CD4-positive, alpha-beta T cell (primary cell): Measurements from ENCODE around the gene PLAAT3. TPM values are rescaled to one million over a fixed set of nuclear protein-coding genes. Genes with fewer than 3 reads are reported as not detected.

ENCODE experiments used
- ATAC-seq: fragments of 200-7000 bp; cut with Tn5 transposase; one replicate; pipeline ENCODE4 v1.10.0; 2022; ENCODE audit warnings: mild to moderate bottlenecking; ENCODE audit not compliant: poor library complexity
- CTCF ChIA-PET: fragments of 350-600 bp; sonication (Branson Sonifier 250); formaldehyde crosslinking; loops from one replicate; lab custom pipeline; 2021; ENCODE audit warnings: antibody characterized with exemption, inconsistent platforms; lab: Charles Lee
- POLR2A ChIA-PET: fragments of 350-600 bp; sonication (Branson Sonifier 250); formaldehyde crosslinking; loops from one replicate; lab custom pipeline; 2021; ENCODE audit warnings: antibody characterized with exemption, inconsistent platforms; lab: Charles Lee
- DNase-seq, 14 experiments: peaks; one replicate each; pipeline ENCODE4 v3.0.0-alpha.2; 2013 to 2020; ENCODE audit warnings: mixed read lengths in 2 of 14
- H3K27ac ChIP-seq, 2 donors: one replicate each; pipeline versions ENCODE4 v1.5.1 to v1.7.0; 2013; ENCODE audit warnings: low read length in 2 of 2, low read depth in 1 of 2, mild to moderate bottlenecking in 1 of 2
- H3K27me3 ChIP-seq, 2 experiments: 1 replicate in 1 of 2; 2 replicates in 1 of 2; pipeline versions ENCODE4 v1.6.1 to v1.7.0; 2013; ENCODE audit warnings: low read length in 2 of 2, control low read depth in 1 of 2, mild to moderate bottlenecking in 1 of 2, moderate library complexity in 1 of 2; ENCODE audit not compliant: insufficient read depth in 2 of 2, control insufficient read depth in 1 of 2
- H3K36me3 ChIP-seq: one replicate; pipeline ENCODE4 v1.6.1; 2013; ENCODE audit warnings: low read length, control low read depth; ENCODE audit not compliant: insufficient read depth
- H3K4me1 ChIP-seq: one replicate; pipeline ENCODE4 v1.6.1; 2013; ENCODE audit warnings: low read length, control low read depth; ENCODE audit not compliant: insufficient read depth
- H3K4me3 ChIP-seq: one replicate; pipeline ENCODE4 v1.5.1; 2013; ENCODE audit warnings: mild to moderate bottlenecking, low read length, moderate library complexity
- H3K9me3 ChIP-seq, 2 experiments: 1 replicate in 1 of 2; 2 replicates in 1 of 2; pipeline versions ENCODE4 v1.6.1 to v1.7.0; 2013; ENCODE audit warnings: low read length in 2 of 2, mild to moderate bottlenecking in 2 of 2, control low read depth in 1 of 2, moderate library complexity in 1 of 2; ENCODE audit not compliant: control insufficient read depth in 1 of 2, insufficient read depth in 1 of 2
- H3K27ac Mint-ChIP-seq: one replicate; pipeline ENCODE4 v1.8.0; 2020; ENCODE audit warnings: mixed read lengths
- H3K27me3 Mint-ChIP-seq: one replicate; pipeline ENCODE4 v1.8.0; 2021; ENCODE audit warnings: mixed read lengths
- H3K36me3 Mint-ChIP-seq: one replicate; pipeline ENCODE4 v1.8.0; 2021; ENCODE audit warnings: low read depth, mixed read lengths
- H3K4me1 Mint-ChIP-seq: one replicate; pipeline ENCODE4 v1.8.0; 2021; ENCODE audit warnings: low read depth, mixed read lengths
- H3K4me3 Mint-ChIP-seq: one replicate; pipeline ENCODE4 v1.8.0; 2020; ENCODE audit warnings: mild to moderate bottlenecking, mixed read lengths
- H3K9me3 Mint-ChIP-seq: one replicate; pipeline ENCODE4 v1.8.0; 2020; ENCODE audit warnings: mixed read lengths
- intact Hi-C, 2 experiments: fragments of 100-400 bp; cut with DNase I in 1 of 2; cut with micrococcal nuclease in 1 of 2; formaldehyde crosslinking; loops; one replicate each; pipeline versions ENCODE4 v1.15.1 to v1.9.0; 2023 to 2025; cut with DNase I, micrococcal nuclease
- total RNA-seq, 174 experiments: library from RNA in 2 of 174; stranded (reverse) in 2 of 174; gene quantifications; one replicate each; pipeline ENCODE4 v1.2.3 and lab custom pipeline; 2021 to 2026
- TF ChIP-seq, protein P1 (sequence below): fragments of 200-600 bp; IDR thresholded peaks from one replicate; pipeline ENCODE4 v1.8.0; 2022; ENCODE audit warnings: antibody characterized with exemption, mild to moderate bottlenecking

The PLAAT3 gene
- total RNA-seq, 2 experiments from 2014 or later: 2.4 to 3.6 TPM

DNA sequence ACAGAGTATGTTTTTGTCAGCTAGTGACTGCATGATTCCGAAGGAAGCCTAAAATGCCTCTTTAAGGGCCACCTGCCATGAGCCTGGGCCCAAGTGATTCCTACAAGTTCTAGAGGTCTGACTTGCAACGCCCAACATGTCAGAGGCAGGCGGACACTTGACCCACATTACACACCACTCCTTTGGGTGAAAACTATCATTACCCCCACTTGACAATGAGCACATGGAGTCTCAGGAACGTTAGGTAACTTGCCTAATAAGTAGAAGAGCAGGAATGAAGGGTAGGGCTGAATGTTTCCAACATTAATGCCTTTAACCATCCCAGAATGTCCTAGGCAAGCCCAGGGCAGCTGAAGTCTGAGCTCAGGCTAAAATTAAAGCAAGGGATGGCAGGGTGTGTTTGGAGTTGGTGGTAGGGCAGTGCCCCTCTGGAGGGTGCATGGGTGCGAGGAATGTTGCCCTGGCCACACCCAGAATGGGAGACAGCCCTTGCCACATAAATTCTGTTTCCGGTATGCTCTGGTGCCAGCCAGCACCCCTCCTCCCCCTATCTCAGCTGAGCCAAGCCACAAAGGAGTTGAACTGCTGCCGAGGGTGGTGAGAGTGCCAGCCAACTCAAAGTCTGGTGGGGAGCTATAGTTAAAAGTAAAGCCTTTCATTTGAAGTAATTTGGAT is 53.6 kb downstream of the PLAAT3 start:
- TF ChIP-seq, protein P1, sequence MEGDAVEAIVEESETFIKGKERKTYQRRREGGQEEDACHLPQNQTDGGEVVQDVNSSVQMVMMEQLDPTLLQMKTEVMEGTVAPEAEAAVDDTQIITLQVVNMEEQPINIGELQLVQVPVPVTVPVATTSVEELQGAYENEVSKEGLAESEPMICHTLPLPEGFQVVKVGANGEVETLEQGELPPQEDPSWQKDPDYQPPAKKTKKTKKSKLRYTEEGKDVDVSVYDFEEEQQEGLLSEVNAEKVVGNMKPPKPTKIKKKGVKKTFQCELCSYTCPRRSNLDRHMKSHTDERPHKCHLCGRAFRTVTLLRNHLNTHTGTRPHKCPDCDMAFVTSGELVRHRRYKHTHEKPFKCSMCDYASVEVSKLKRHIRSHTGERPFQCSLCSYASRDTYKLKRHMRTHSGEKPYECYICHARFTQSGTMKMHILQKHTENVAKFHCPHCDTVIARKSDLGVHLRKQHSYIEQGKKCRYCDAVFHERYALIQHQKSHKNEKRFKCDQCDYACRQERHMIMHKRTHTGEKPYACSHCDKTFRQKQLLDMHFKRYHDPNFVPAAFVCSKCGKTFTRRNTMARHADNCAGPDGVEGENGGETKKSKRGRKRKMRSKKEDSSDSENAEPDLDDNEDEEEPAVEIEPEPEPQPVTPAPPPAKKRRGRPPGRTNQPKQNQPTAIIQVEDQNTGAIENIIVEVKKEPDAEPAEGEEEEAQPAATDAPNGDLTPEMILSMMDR: no peak
- Mint-ChIP-seq H3K4me3 (peak overlapping the region; percentile 59), H3K27ac (peak overlapping the region; percentile 71), H3K36me3 (no peaks in the 10 kb centered on the region), H3K4me1 (peaks cover 70% of the 10 kb centered on the region), H3K9me3 (no peaks in the 10 kb centered on the region), H3K27me3 (no peaks in the 10 kb centered on the region)
- Histone ChIP-seq H3K27me3 (no peaks in the 10 kb centered on the region), H3K4me3 (no peak overlapping the region), H3K36me3 (no peaks in the 10 kb centered on the region), H3K9me3 (no peaks in the 10 kb centered on the region), H3K27ac (no peak overlapping the region), H3K4me1 (peaks cover 47% of the 10 kb centered on the region)
- ChIA-PET POLR2A (interaction anchor here (1.0 to 2.8 kb wide), 4 partner anchors 9 to 29 kb away, joined by 4 to 16 read pairs (median 10); partner anchors contain the start of gene PLAAT4), CTCF (interaction anchor here (0.5 to 1.0 kb wide), 2 partner anchors 9 to 67 kb away, joined by 3 read pairs; no protein-coding TSS in a partner anchor)
- peak; percentile 89 for ATAC-seq
- DNase-seq: peak in 11 of 14 experiments; percentile 17 to 70 (median 51)
- intact Hi-C loops: no loop called here

DNA sequence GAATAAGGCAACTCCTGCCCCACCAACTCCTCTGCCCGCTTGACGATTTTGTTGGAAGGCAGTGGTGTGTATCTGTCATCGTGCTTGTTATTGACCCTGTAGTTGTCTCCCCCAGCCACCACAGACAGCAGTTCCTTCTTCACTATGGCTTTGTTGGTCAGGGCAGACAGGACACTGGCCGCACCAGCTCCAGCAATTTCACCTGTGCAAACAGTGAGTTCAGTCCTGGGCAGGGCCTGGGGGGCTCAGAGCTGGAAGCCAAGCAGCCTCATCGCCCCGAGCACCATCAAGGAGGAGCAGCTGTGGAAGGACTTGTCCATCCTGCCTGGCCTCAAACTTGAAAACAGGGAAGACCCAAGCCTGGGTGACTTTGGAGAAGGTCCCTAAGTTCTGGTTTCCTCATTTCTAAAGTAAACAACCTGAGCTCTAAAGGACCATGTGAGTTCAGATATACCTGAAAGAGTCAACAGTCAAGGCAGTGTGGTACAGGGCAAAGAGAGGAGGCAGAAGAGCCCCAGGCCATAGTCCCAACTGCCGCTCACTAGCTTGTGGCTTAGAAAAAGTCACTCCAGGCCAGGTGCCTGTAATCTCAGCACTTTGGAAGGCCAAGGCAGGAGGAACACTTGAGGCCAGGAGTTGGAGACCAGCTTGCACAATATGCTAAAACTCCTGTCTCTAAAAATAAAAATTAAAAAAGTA is 55.6 kb downstream of the PLAAT3 start:
- no peak overlapping the region for H3K4me3 ChIP-seq
- no peak for DNase-seq
- Mint-ChIP-seq H3K27ac (no peak overlapping the region), H3K36me3 (no peaks in the 10 kb centered on the region), H3K4me1 (peaks cover 70% of the 10 kb centered on the region), H3K4me3 (no peak overlapping the region), H3K27me3 (no peaks in the 10 kb centered on the region), H3K9me3 (no peaks in the 10 kb centered on the region)
- CTCF ChIA-PET: no interaction called here
- POLR2A ChIA-PET: interaction anchor here (1.1 to 1.5 kb wide), 2 partner anchors 15 to 21 kb away, joined by 3 to 8 read pairs; partner anchors contain the start of gene PLAAT4
- ATAC-seq: no peak
- no peaks in the 10 kb centered on the region for H3K9me3 ChIP-seq
- intact Hi-C loops: no loop called here
- TF ChIP-seq, protein P1: no peak
- no peaks in the 10 kb centered on the region for H3K36me3 ChIP-seq
- H3K27me3 ChIP-seq: no peaks in the 10 kb centered on the region
- H3K27ac ChIP-seq: no peak overlapping the region
- peaks cover 42% of the 10 kb centered on the region for H3K4me1 ChIP-seq

DNA sequence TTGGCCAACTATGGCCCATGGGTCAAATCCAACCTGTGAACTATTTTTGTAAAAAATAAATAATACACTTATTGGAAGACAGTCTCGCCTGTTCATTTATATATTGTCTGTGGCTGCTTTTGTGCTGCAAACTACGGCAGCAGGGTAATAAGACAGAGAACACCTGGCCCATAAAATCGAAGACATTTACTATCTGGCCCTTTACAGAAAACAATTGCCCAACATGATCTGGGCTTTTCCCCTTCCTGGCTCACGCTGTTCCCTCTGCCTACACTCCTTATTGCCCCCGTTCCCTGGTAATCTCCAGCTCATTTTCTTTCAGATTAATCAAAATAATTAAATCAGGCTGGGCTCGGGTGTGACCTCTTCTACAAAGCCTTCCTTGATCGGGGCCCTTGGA is 56.7 kb downstream of the PLAAT3 start:
- no peak for ATAC-seq
- TF ChIP-seq, protein P1: no peak
- Histone ChIP-seq H3K27ac (no peak overlapping the region), H3K4me1 (peaks cover 52% of the 10 kb centered on the region), H3K36me3 (no peaks in the 10 kb centered on the region), H3K4me3 (no peak overlapping the region), H3K9me3 (no peaks in the 10 kb centered on the region), H3K27me3 (no peaks in the 10 kb centered on the region)
- peaks cover 76% of the 10 kb centered on the region for H3K4me1 Mint-ChIP-seq
- H3K36me3 Mint-ChIP-seq: no peaks in the 10 kb centered on the region
- CTCF ChIA-PET: no interaction called here
- H3K27ac Mint-ChIP-seq: peak overlapping the region; percentile 16
- no peaks in the 10 kb centered on the region for H3K9me3 Mint-ChIP-seq
- intact Hi-C loops: no loop called here
- no peaks in the 10 kb centered on the region for H3K27me3 Mint-ChIP-seq
- POLR2A ChIA-PET: interaction anchor here (1.0 kb wide), 1 partner anchor 10 kb away, joined by 4 read pairs; no protein-coding TSS in a partner anchor
- no peak overlapping the region for H3K4me3 Mint-ChIP-seq
- DNase-seq: no peak
